K562 (cell line): ENCODE results near the gene CFAP97D2. TPM values are rescaled to one million over a fixed set of nuclear protein-coding genes. Genes with fewer than 3 reads are reported as not detected.
A peak's percentile ranks its signal among the peaks of the same experiment; 100 is the strongest.

ENCODE experiments used
- ATAC-seq: fragments of 200-7000 bp; cut with Tn5 transposase; 3 replicates; pipeline ENCODE4 v1.9.1; 2020; ENCODE audit warnings: moderate library complexity
- BruUV-seq: library from RNA; stranded (reverse); fragments of 400-500 nt; replicated peaks from 2 replicates; lab custom pipeline; 2021; lab: Mats Ljungman, UMichigan
- CTCF ChIA-PET: fragments of 300-600 bp; formaldehyde crosslinking; extraction: SDS; loops from one replicate; lab custom pipeline; 2021; ENCODE audit warnings: low intra/inter-chr PET ratio; lab: Yijun Ruan, JAX
- POLR2A ChIA-PET: fragments of 300-600, 350-650 bp; sonication (Branson Sonifier 250); formaldehyde crosslinking; extraction: SDS; loops from one replicate; lab custom pipeline; 2021; ENCODE audit warnings: antibody characterized with exemption, inconsistent platforms; lab: Yijun Ruan, JAX
- DNase-seq, 4 experiments: peaks; one replicate each; pipeline versions ENCODE4 v3.0.0 to v3.0.0-alpha.2; 2011 to 2018; ENCODE audit warnings: low spot score in 3 of 4, mixed read lengths in 3 of 4; ENCODE audit errors: extremely low read depth in 1 of 4
- FAIRE-seq: peaks from 2 replicates; lab custom pipeline; 2011; peaks lifted over from hg19 to GRCh38; lab: Jason Lieb, UNC
- H2AFZ ChIP-seq: 2 replicates; pipeline ENCODE4 v1.6.0; 2011; ENCODE audit warnings: low read depth, low read length, control low read depth, inconsistent platforms
- H3K27ac ChIP-seq: fragments of 200-600 bp; 3 replicates; pipeline ENCODE4 v1.8.0; 2011; ENCODE audit warnings: low read depth, mild to moderate bottlenecking, control low read depth, inconsistent platforms, low read length, moderate library complexity, mixed read lengths; ENCODE audit errors: extremely low read depth
- H3K27me3 ChIP-seq, 2 experiments: fragments of 300-600 bp in 1 of 2; 2 replicates in 1 of 2; 3 replicates in 1 of 2; pipeline versions ENCODE4 v1.6.0 to v1.8.0; 2011; ENCODE audit warnings: inconsistent platforms in 2 of 2, low read length in 2 of 2, mild to moderate bottlenecking in 1 of 2, mixed read lengths in 1 of 2, moderate library complexity in 1 of 2; ENCODE audit not compliant: control insufficient read depth in 2 of 2, insufficient read depth in 2 of 2
- H3K36me3 ChIP-seq: fragments of 300-600 bp; 3 replicates; pipeline ENCODE4 v1.8.0; 2011; ENCODE audit warnings: mild to moderate bottlenecking, low read length, inconsistent platforms; ENCODE audit not compliant: control insufficient read depth, insufficient read depth
- H3K4me1 ChIP-seq, 2 experiments: fragments of 200-600 bp in 1 of 2; replicated peaks in 1 of 2; 2 replicates in 1 of 2; 3 replicates in 1 of 2; pipeline versions ENCODE4 v1.5.1 to v1.8.0; 2011; ENCODE audit warnings: inconsistent platforms in 2 of 2, low read length in 2 of 2, mild to moderate bottlenecking in 1 of 2, mixed read lengths in 1 of 2, moderate library complexity in 1 of 2; ENCODE audit not compliant: control insufficient read depth in 2 of 2, insufficient read depth in 2 of 2
- H3K4me2 ChIP-seq: 2 replicates; pipeline ENCODE4 v1.6.1; 2011; ENCODE audit warnings: low read length, control low read depth, inconsistent platforms, mixed read lengths; ENCODE audit not compliant: insufficient read depth
- H3K4me3 ChIP-seq: fragments of 200-600 bp; sonication (generic), shearing (Covaris generic); 2 replicates; pipeline ENCODE4 v1.5.1; 2016; ENCODE audit warnings: control low read depth, inconsistent platforms
- H3K79me2 ChIP-seq: fragments of 200-600 bp; 3 replicates; pipeline ENCODE4 v1.8.0; 2011; ENCODE audit warnings: low read length, inconsistent platforms; ENCODE audit not compliant: control insufficient read depth, insufficient read depth
- H3K9ac ChIP-seq, 2 experiments: 2 replicates each; pipeline versions ENCODE4 v1.6.0 to v1.6.1; 2011; ENCODE audit warnings: low read depth in 2 of 2, low read length in 2 of 2, control low read depth in 1 of 2, inconsistent platforms in 1 of 2, mild to moderate bottlenecking in 1 of 2, mixed read lengths in 1 of 2; ENCODE audit not compliant: insufficient read depth in 1 of 2
- H3K9me1 ChIP-seq: one replicate; pipeline ENCODE4 v1.6.0; 2011; ENCODE audit warnings: inconsistent platforms, mild to moderate bottlenecking, low read length, moderate library complexity; ENCODE audit not compliant: control insufficient read depth, insufficient read depth
- H3K9me3 ChIP-seq: replicated peaks from 2 replicates; pipeline ENCODE4 v1.5.1; 2011; ENCODE audit warnings: low read depth, low read length, inconsistent platforms; ENCODE audit not compliant: control insufficient read depth, insufficient read depth
- H4K20me1 ChIP-seq: replicated peaks from 2 replicates; pipeline ENCODE4 v1.6.1; 2011; ENCODE audit warnings: low read length, inconsistent platforms, mixed read lengths; ENCODE audit not compliant: control insufficient read depth, insufficient read depth
- CBX2 ChIP-seq: fragments of 200-600 bp; sonication (generic); IDR thresholded peaks from one replicate; pipeline ENCODE4 v1.6.1; 2012; ENCODE audit warnings: mild to moderate bottlenecking, low read length, inconsistent platforms; ENCODE audit not compliant: insufficient read depth, poor library complexity, severe bottlenecking
- CTBP1 ChIP-seq: fragments of 450-650 bp; IDR thresholded peaks from 2 replicates; pipeline ENCODE4 v1.6.1; 2016; ENCODE audit warnings: borderline replicate concordance
- CXXC5 ChIP-seq: fragments of 250-450 bp; sonication (Bioruptor Pico); IDR thresholded peaks from 2 replicates; pipeline ENCODE4 v1.8.0; 2022; ENCODE audit warnings: inconsistent platforms, mild to moderate bottlenecking, moderate library complexity
- GABPA ChIP-seq: fragments of 200-800 bp; sonication (Bioruptor generic); conservative IDR thresholded peaks from 2 replicates; pipeline ENCODE4 v1.6.1; 2016; ENCODE audit warnings: low read depth, missing genetic modification characterization, missing compliant biosample characterization
- HDAC1 ChIP-seq, 2 experiments: fragments of 450-650 bp; IDR thresholded peaks; 2 replicates each; pipeline ENCODE4 v1.6.1; 2016 to 2017; ENCODE audit warnings: inconsistent platforms in 1 of 2, mild to moderate bottlenecking in 1 of 2, moderate library complexity in 1 of 2
- HDAC2 ChIP-seq: fragments of 450-650 bp; IDR thresholded peaks from 2 replicates; pipeline ENCODE4 v1.6.1; 2016; ENCODE audit warnings: mild to moderate bottlenecking
- HNRNPL ChIP-seq: fragments of 200-400 bp; formaldehyde crosslinking; IDR thresholded peaks from 2 replicates; pipeline ENCODE4 v1.6.1; 2017; ENCODE audit warnings: low read depth, mild to moderate bottlenecking, low read length
- KAT2B ChIP-seq: IDR thresholded peaks from one replicate; pipeline ENCODE4 v1.6.1; 2012; ENCODE audit warnings: low read depth, mild to moderate bottlenecking, control low read depth, inconsistent platforms, low read length, moderate library complexity
- KDM1A ChIP-seq, 2 experiments: fragments of 450-650 bp; IDR thresholded peaks; 2 replicates each; pipeline ENCODE4 v1.6.1; 2016; ENCODE audit warnings: mild to moderate bottlenecking in 2 of 2
- MTA2 ChIP-seq: fragments of 450-650 bp; IDR thresholded peaks from 2 replicates; pipeline ENCODE4 v1.6.1; 2016; ENCODE audit warnings: low read depth
- NFE2L1 ChIP-seq: fragments of 450-650 bp; IDR thresholded peaks from 2 replicates; pipeline ENCODE4 v1.6.1; 2016; ENCODE audit warnings: missing genetic modification characterization, low read depth, mild to moderate bottlenecking, missing compliant biosample characterization, moderate library complexity, borderline replicate concordance
- NR3C1 ChIP-seq: sonication (generic); formaldehyde crosslinking; IDR thresholded peaks from 2 replicates; pipeline ENCODE4 v1.8.1; 2022; ENCODE audit warnings: missing genetic modification reagents
- POLR2A ChIP-seq: fragments of 450-650 bp; conservative IDR thresholded peaks from 2 replicates; pipeline ENCODE4 v1.6.1; 2016
- SMAD2 ChIP-seq: fragments of 150-350 bp; IDR thresholded peaks from 2 replicates; pipeline ENCODE4 v1.6.1; 2014; ENCODE audit warnings: low read depth, mild to moderate bottlenecking, low read length
- SMC3 ChIP-seq: conservative IDR thresholded peaks from 2 replicates; pipeline ENCODE4 v1.6.1; 2011; ENCODE audit warnings: low read depth, low read length, improper control_type of control experiment; ENCODE audit not compliant: insufficient read depth
- TFAM ChIP-seq: fragments of 250-450 bp; sonication (Bioruptor Pico); conservative IDR thresholded peaks from 2 replicates; pipeline ENCODE4 v1.5.0; 2021; ENCODE audit warnings: mild to moderate bottlenecking, moderate library complexity
- TRIM24 ChIP-seq, 2 experiments: fragments of 450-650 bp; IDR thresholded peaks; 2 replicates each; pipeline ENCODE4 v1.6.1; 2016
- YBX1 ChIP-seq: fragments of 450-650 bp; IDR thresholded peaks from 2 replicates; pipeline ENCODE4 v1.7.1; 2016; ENCODE audit warnings: mild to moderate bottlenecking
- ZNF347 ChIP-seq: fragments of 450-650 bp; formaldehyde crosslinking; IDR thresholded peaks from 2 replicates; pipeline ENCODE4 v1.4.0; 2020; ENCODE audit warnings: low read depth, mild to moderate bottlenecking, moderate library complexity
- ZSCAN32 ChIP-seq: fragments of 450-650 bp; formaldehyde crosslinking; IDR thresholded peaks from 2 replicates; pipeline ENCODE4 v1.4.0; 2020; ENCODE audit warnings: mild to moderate bottlenecking, moderate library complexity
- WGBS: fragments of 100-300 bp; shearing (Covaris generic); methylation state at CpG from one replicate; pipeline ENCODE4 v1.1.6; 2016; ENCODE audit warnings: low coverage, mixed read lengths; ENCODE audit not compliant: insufficient coverage; ENCODE audit errors: missing lambda C conversion rate; 5-methylcytosine and 5-hydroxymethylcytosine counted together
- in situ Hi-C: fragments of 300-500 bp; cut with MboI; formaldehyde crosslinking; loops from 4 replicates; pipeline ENCODE4 v1.15.0; 2018; ENCODE audit warnings: inconsistent platforms, mixed read lengths
- intact Hi-C: fragments of 100-400 bp; cut with micrococcal nuclease; formaldehyde crosslinking; loops from 2 replicates; pipeline ENCODE4 v1.14.2; 2022
- polyA plus RNA-seq, 8 experiments: library from polyadenylated mRNA; depleted of rRNA in 4 of 8; stranded (reverse) in 5 of 8; unstranded in 3 of 8; fragments of >200 nt; fragmentation: Nextera tagmentation in 2 of 8; fragmentation: Illumina TruSeq in 1 of 8; extraction: Ambion mirVana in 2 of 8; extraction: Trizol in 1 of 8; gene quantifications; 2 replicates each; pipeline versions ENCODE4 v1.2.1 to v1.2.3, GENCODE V29; 2011 to 2014; ENCODE audit warnings: inconsistent platforms in 1 of 8, missing spikeins in 1 of 8
- total RNA-seq, 7 experiments: library from RNA; depleted of rRNA in 6 of 7; stranded (reverse); fragments of >200 nt in 6 of 7; fragmentation: Illumina TruSeq in 2 of 7; extraction: Trizol in 2 of 7; gene quantifications; 2 replicates each; pipeline versions ENCODE4 v1.2.1 to v1.2.3, GENCODE V29; 2011 to 2021; ENCODE audit warnings: low replicate concordance in 1 of 7
- TF ChIP-seq, protein P1 (sequence below): fragments of 250-450 bp; sonication (Bioruptor Pico); IDR thresholded peaks from 2 replicates; pipeline ENCODE4 v1.5.0; 2022; ENCODE audit warnings: mild to moderate bottlenecking
- TF ChIP-seq, protein P2 (sequence below), 2 experiments: fragments of 450-650 bp; IDR thresholded peaks; 2 replicates each; pipeline ENCODE4 v1.6.1; 2016

The CFAP97D2 gene
- total and polyA plus RNA-seq, 9 of the 15 experiments (the other 6 are each of a cell fraction or from before 2014, with no cell fraction given) = not detected

DNA sequence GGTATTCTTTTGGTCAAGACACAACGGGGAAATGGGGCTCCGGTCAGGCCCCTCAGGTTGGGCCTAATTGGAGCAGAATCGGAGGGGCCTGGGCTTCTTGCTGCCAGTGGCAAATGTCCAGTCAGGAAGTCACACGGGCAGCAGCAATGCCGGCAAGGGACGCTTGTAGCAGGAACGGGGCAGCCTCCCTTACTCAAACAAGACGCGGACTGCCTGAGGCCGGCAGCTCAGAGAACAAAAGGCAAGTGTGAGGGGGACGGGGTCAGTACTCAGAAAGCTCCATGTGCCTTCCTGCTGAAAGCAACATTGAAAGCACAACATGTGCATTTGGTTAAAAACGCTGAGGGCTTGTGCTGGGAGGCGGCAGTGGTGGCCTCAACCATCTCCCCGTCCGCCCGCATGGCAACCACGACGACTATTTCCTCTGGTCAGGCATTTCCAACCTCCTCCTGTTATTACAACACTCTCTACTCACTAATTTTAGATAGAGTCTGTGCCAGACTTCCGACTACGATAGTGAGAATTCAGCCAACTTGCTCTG lies 26.2 kb upstream of the CFAP97D2 start (continued):
- TF ChIP-seq, protein P1, sequence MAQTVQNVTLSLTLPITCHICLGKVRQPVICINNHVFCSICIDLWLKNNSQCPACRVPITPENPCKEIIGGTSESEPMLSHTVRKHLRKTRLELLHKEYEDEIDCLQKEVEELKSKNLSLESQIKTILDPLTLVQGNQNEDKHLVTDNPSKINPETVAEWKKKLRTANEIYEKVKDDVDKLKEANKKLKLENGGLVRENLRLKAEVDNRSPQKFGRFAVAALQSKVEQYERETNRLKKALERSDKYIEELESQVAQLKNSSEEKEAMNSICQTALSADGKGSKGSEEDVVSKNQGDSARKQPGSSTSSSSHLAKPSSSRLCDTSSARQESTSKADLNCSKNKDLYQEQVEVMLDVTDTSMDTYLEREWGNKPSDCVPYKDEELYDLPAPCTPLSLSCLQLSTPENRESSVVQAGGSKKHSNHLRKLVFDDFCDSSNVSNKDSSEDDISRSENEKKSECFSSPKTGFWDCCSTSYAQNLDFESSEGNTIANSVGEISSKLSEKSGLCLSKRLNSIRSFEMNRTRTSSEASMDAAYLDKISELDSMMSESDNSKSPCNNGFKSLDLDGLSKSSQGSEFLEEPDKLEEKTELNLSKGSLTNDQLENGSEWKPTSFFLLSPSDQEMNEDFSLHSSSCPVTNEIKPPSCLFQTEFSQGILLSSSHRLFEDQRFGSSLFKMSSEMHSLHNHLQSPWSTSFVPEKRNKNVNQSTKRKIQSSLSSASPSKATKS (CRISPR knock-in tag) = no peak
- TF ChIP-seq CXXC5 (CRISPR knock-in tag) (no peak), GABPA (no peak), NR3C1 (CRISPR knock-in tag) (no peak), NFE2L1 (no peak), POLR2A (no peak), ZSCAN32 (CRISPR knock-in tag) (no peak), MTA2 (no peak), SMC3 (no peak), KAT2B (no peak)

DNA sequence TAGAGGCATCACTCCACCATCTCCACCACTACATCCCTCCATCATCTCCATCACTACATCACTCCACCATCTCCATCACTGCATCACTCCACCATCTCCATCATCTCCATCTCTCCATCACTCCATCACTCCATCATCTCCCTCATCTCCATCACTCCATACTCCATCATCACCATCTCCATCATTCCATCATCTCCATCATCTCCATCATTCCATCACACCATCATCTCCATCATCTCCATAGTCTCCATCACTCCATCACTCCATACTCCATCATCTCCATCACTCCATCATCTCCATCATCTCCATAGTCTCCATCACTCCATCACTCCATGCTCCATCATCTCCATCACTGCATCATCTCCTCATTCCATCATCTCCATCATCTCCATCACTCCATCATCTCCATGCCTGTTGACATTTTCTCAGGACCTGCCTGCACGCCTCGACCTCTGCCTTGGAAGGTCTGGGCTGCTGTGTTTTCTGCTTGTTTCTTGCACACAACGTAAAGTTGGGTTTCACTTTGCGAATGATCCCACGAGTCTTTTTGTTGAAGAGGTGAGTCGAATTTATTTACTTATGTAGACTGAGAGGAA lies 25.5 kb upstream of the CFAP97D2 start:
- Histone ChIP-seq H3K27ac (no peak overlapping the region), H4K20me1 (no peaks in the 10 kb centered on the region), H3K4me3 (no peak overlapping the region), H3K9me1 (no peaks in the 10 kb centered on the region), H3K9ac (no peak overlapping the region), H3K4me2 (no peak overlapping the region), H3K27me3 (no peaks in the 10 kb centered on the region; a peak in 1 of 5 replicates), H3K79me2 (no peaks in the 10 kb centered on the region), H2AFZ (no peak overlapping the region), H3K9me3 (no peaks in the 10 kb centered on the region), H3K36me3 (no peaks in the 10 kb centered on the region), H3K4me1 (no peaks in the 10 kb centered on the region; a peak in 1 of 5 replicates)
- intact Hi-C loops = no loop called here
- in situ Hi-C loops = no loop called here
- CTCF ChIA-PET = no interaction called here
- no peak for FAIRE-seq
- no peak for DNase-seq
- POLR2A ChIA-PET = no interaction called here
- no TSS peak for BruUV-seq
- no peak for ATAC-seq
- 7% methylated on average over 6 of the region's 6 CpGs for WGBS
- TF ChIP-seq YBX1 (peak; percentile 99), HDAC2 (peak; percentile 75; the same call in 1 of the 2 replicates), CBX2 (no peak), HDAC1 (IDR thresholded peaks at IDR 0.05) (peak in 1 of 2 experiments; percentile 98; a peak in 2 of 4 replicates), KDM1A (IDR thresholded peaks at IDR 0.05) (peak; percentile 97), TFAM (no peak), TRIM24 (IDR thresholded peaks at IDR 0.05) (peak in 1 of 2 experiments; percentile 81; a peak in 2 of 4 replicates), SMAD2 (no peak), HNRNPL (no peak), ZNF347 (CRISPR knock-in tag) (no peak), CTBP1 (peak; percentile 90)
- TF ChIP-seq, protein P2, sequence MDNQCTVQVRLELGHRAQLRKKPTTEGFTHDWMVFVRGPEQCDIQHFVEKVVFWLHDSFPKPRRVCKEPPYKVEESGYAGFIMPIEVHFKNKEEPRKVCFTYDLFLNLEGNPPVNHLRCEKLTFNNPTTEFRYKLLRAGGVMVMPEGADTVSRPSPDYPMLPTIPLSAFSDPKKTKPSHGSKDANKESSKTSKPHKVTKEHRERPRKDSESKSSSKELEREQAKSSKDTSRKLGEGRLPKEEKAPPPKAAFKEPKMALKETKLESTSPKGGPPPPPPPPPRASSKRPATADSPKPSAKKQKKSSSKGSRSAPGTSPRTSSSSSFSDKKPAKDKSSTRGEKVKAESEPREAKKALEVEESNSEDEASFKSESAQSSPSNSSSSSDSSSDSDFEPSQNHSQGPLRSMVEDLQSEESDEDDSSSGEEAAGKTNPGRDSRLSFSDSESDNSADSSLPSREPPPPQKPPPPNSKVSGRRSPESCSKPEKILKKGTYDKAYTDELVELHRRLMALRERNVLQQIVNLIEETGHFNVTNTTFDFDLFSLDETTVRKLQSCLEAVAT (IDR thresholded peaks at IDR 0.05) = no peak
